Cardiac muscle cell (in vitro differentiated cells and primary cell): ENCODE measurements around the gene C17orf50. TPM values are rescaled to one million over a fixed set of nuclear protein-coding genes. Genes with fewer than 3 reads are reported as not detected.

Experiments used
- DNase-seq, 2 donors: peaks; one replicate each; pipeline versions ENCODE4 v3.0.0 to v3.0.0-alpha.2; 2010 to 2017; ENCODE audit warnings: low read depth in 1 of 2, low spot score in 1 of 2
- H3K27ac ChIP-seq: fragments of 200-600 bp; sonication (generic); 2 replicates; pipeline ENCODE4 v1.5.1; 2016
- H3K27me3 ChIP-seq: fragments of 200-600 bp; sonication (generic); 2 replicates; pipeline ENCODE4 v1.6.0; 2016; ENCODE audit warnings: control low read depth
- H3K36me3 ChIP-seq: fragments of 200-600 bp; sonication (generic); 2 replicates; pipeline ENCODE4 v1.5.1; 2016; ENCODE audit warnings: control low read depth
- H3K4me1 ChIP-seq: fragments of 200-600 bp; sonication (generic); 2 replicates; pipeline ENCODE4 v1.8.1; 2017; ENCODE audit warnings: low read depth, mild to moderate bottlenecking, mixed run types
- H3K4me3 ChIP-seq: fragments of 200-600 bp; sonication (generic); 2 replicates; pipeline ENCODE4 v1.5.1; 2016; ENCODE audit warnings: mild to moderate bottlenecking
- H3K9me3 ChIP-seq: fragments of 200-600 bp; sonication (generic); 2 replicates; pipeline ENCODE4 v1.5.1; 2017; ENCODE audit warnings: low read depth, mild to moderate bottlenecking, control low read depth
- CTCF ChIP-seq: IDR thresholded peaks from 2 replicates; pipeline ENCODE4 v1.5.1; 2012; ENCODE audit warnings: low read depth, mild to moderate bottlenecking, low read length
- polyA plus RNA-seq: library from polyadenylated mRNA; unstranded; fragments of >200 nt; fragmentation: Nextera tagmentation; extraction: Ambion mirVana; gene quantifications from 2 replicates; pipeline ENCODE4 v1.2.1, GENCODE V29; 2016
- total RNA-seq: library from RNA; depleted of rRNA; stranded (reverse); fragments of >200 nt; gene quantifications from 2 replicates; pipeline ENCODE4 v1.2.3, GENCODE V29; 2016

The C17orf50 gene
- total RNA-seq = 0.21 and 0.74 TPM in 2 replicates
- polyA plus RNA-seq = 0.51 and 1.2 TPM in 2 replicates

DNA sequence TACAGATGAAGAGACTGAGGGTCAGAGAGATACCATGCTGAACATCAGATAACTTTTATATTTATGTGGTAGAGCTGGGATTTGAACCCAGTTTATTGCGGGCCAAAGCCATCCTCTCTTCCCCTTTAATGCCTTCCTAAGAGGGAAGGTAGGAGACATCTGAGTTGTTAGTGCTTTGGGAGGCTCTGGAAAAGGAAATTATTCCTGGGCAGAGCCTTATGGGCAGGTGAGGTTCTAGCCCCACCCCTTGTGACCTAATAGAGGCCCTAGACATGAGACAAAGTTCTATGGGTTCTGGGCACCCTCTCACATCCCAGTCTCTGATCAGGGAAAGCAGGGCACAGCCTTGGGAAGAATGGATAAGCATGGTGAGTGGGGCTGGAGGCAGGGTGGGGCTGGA is at the start of gene C17orf50:
Gene C17orf50 (plus strand): TSS at position 301 of the 400 bp plus-strand sequence. CDS start 55 bp downstream, at position 356.
- Histone ChIP-seq H3K36me3 (no peaks in the 10 kb centered on the region), H3K9me3 (no peaks in the 10 kb centered on the region), H3K27me3 (no peaks in the 10 kb centered on the region), H3K4me1 (no peaks in the 10 kb centered on the region), H3K27ac (no peak within 1 kb of the TSS), H3K4me3 (no peak within 1 kb of the TSS)
- no peak for DNase-seq
- no peak for TF ChIP-seq CTCF

DNA sequence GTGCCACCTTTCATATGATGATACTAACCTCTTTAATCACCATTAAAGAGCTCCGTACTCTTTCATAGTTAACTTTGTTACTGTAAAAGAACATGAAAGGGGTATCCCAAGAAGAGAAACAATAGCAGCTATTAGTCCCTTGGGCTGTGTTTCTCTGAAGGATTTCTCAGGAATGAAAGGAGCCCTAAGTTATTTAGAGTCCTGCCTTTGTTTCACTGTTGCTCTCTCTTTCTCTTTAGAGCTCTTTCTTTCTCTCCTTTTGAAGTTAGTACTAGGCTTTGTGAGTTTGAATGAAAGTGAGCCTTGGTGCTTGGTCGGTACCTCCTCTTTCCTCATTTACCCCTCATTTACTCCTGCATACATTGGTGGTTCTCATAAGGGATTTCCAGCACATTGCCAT is 49.7 kb upstream of the C17orf50 start:
- DNase-seq = no peak
- Histone ChIP-seq H3K27ac (no peak overlapping the region), H3K4me1 (peaks cover 69% of the 10 kb centered on the region), H3K27me3 (no peaks in the 10 kb centered on the region), H3K36me3 (no peaks in the 10 kb centered on the region), H3K4me3 (no peak overlapping the region), H3K9me3 (no peaks in the 10 kb centered on the region)
- no peak for TF ChIP-seq CTCF

DNA sequence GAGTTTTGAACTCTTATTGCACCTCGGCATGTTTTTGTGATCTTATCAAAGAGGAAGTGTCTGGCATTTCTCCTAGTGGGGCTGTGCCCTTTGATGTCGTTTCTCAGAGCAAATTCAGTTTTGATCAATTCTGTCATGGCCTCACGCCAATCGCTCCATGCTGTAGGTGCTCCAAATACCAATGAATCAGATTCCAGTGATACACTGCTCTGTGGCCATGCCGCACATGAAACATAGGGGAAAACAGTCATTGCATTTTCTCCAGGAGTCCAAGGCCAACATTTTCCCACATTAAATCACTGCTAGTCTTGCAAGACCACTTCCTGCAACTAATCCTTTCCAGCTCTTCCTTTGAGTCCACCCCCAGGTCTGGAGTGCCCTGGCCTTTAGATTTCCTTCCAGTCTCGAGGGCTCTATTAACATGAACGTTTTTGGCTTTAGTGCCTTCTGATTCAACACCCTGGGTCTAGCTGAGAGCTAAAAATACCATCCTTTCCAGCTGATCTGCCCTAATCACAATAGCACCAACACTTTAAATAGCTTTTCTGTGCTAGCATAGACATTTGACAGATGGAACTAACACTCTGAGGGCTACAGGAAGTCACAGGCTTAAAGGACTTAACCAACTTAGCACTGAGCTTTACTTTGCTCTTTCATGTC is 47.5 kb upstream of the C17orf50 start:
- peak overlapping the region; percentile 90 for H3K27ac ChIP-seq

GRCh38 chr17:35714988-35715387 is 45.7 kb upstream of the C17orf50 start:
- Histone ChIP-seq H3K36me3 (peaks cover 2% of the 10 kb centered on the region), H3K27ac (peak overlapping the region; percentile 90), H3K4me1 (peaks cover 56% of the 10 kb centered on the region), H3K4me3 (no peak overlapping the region), H3K27me3 (no peaks in the 10 kb centered on the region), H3K9me3 (no peaks in the 10 kb centered on the region)
- TF ChIP-seq CTCF = no peak
- DNase-seq = no peak

More for the DNA sequence above, 47.5 kb upstream of the C17orf50 start:
- no peak overlapping the region for H3K4me3 ChIP-seq
- peak; percentile 86 to 89 for DNase-seq
- H3K27me3 ChIP-seq = no peaks in the 10 kb centered on the region
- peaks cover 73% of the 10 kb centered on the region for H3K4me1 ChIP-seq
- H3K9me3 ChIP-seq = no peaks in the 10 kb centered on the region
- no peak for TF ChIP-seq CTCF
- no peaks in the 10 kb centered on the region for H3K36me3 ChIP-seq

DNA sequence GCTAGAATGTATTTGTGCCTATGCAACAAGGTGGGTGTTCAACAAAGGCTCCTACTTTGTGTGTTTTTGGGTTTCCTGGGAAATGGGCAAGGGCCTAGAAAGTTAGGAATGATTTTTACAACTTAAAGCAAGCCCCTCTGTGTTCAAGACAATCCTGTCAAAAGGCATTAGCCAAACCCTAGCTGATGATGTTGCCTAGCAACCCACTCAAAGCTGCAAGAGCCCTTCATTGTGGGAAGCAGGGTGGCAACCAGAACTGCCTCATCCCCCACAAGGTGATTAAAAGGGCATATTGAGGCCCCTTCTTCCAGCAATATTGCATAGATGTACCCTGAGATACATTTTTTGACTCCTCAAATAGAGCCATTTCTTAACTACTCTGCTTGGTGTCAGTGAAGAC is 45.3 kb upstream of the C17orf50 start:
- Histone ChIP-seq H3K27me3 (no peaks in the 10 kb centered on the region), H3K36me3 (peaks cover 4% of the 10 kb centered on the region), H3K4me1 (peaks cover 54% of the 10 kb centered on the region), H3K4me3 (no peak overlapping the region), H3K27ac (peak overlapping the region; percentile 90), H3K9me3 (no peaks in the 10 kb centered on the region)
- DNase-seq = peak in 1 of 2 donors; percentile 69
- TF ChIP-seq CTCF = no peak
